B cell (primary cell): ENCODE measurements around the gene DAZAP1.

Experiments used
- EZH2 ChIP-seq: IDR thresholded peaks from 2 replicates; pipeline ENCODE4 v1.6.1; 2012; ENCODE audit warnings: borderline replicate concordance, low read depth, mild to moderate bottlenecking, moderate library complexity, low read length; ENCODE audit not compliant: insufficient read depth, poor library complexity, severe bottlenecking
- TF ChIP-seq, protein P1 (sequence below): fragments of 200-600 bp; IDR thresholded peaks from one replicate; pipeline ENCODE4 v1.8.0; 2022; ENCODE audit warnings: antibody characterized with exemption, mild to moderate bottlenecking

- TF ChIP-seq, protein P1, sequence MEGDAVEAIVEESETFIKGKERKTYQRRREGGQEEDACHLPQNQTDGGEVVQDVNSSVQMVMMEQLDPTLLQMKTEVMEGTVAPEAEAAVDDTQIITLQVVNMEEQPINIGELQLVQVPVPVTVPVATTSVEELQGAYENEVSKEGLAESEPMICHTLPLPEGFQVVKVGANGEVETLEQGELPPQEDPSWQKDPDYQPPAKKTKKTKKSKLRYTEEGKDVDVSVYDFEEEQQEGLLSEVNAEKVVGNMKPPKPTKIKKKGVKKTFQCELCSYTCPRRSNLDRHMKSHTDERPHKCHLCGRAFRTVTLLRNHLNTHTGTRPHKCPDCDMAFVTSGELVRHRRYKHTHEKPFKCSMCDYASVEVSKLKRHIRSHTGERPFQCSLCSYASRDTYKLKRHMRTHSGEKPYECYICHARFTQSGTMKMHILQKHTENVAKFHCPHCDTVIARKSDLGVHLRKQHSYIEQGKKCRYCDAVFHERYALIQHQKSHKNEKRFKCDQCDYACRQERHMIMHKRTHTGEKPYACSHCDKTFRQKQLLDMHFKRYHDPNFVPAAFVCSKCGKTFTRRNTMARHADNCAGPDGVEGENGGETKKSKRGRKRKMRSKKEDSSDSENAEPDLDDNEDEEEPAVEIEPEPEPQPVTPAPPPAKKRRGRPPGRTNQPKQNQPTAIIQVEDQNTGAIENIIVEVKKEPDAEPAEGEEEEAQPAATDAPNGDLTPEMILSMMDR, result no peak
- TF ChIP-seq EZH2, result no peak
Observed at GRCh38 chr19:1481893-1482360, 74.5 kb downstream of the DAZAP1 start.
